GM18519 (cell line): ENCODE data around the gene SYNPR.
"Not testable (repeated sequence)": the region's sequence is repeated elsewhere in the genome, so short reads cannot be mapped to it uniquely, and the experiment has no call there.

Experiments
- ATAC-seq: cut with Tn5 transposase; IDR thresholded peaks from one replicate; pipeline ENCODE4 v1.9.1; 2021; ENCODE audit warnings: mild to moderate bottlenecking, moderate library complexity; ENCODE audit not compliant: unreplicated experiment, low FRiP score

SYNPR gene

DNA sequence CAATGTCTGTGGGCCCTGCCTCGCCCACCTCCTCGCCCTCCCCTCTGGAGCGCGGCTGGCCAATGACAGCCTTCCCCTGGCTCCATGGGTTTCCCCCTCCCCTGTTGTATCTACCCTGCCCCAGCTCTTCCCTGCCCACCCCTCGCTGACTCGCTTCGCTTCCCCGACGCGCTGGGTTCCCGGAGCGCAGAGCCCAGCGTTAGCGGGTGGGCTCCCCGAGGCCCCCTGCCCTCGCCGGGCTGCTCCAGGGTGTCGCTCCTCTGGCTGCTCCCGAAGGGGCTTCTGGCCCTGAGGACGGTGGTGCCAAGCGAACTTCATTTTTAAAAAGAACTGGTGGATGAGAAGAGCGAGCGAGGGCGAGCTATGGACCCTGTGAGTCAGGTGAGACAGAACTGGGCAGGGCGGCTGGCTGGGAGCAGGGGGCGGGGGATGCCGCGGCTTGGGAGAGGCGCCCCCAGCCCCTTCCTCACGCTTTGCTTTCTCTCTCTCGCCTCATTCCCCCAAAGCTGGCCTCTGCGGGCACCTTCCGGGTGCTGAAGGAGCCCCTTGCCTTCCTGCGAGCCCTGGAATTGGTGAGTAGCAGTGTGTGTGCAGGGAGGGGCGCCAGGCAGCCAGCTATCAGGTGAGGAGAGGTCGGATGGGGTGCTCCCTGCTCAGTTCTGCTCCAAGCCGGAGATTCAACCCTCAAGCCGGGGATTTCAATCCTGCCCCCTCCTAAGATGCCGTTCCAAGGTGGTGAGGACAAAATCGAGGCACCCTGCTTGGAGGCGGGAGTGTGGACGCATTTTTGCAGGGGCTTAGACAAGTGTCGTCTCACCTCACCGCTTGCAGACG is at the start of gene SYNPR:
Gene SYNPR, plus strand, starts transcription at position 138 of the 834 bp plus-strand sequence.
- no peak for ATAC-seq

DNA sequence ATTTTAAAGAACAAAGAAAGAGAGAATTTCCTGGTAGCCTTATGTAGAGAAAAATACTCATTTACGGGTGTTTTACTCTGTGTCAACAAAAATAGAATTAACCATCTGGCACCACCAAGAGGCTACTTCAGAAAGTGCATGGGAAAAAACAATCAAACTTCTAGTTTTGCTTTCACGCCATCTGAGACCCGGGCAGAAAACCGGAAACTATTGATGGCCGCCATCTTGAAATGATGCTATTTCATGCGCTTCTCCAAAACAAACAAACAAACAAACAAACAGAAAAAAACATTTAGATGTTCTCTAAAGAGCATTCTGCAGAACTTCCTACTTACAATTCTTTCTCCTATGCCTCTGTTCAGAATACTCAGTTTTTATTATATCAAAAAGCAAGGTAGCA is 49.4 kb upstream of the SYNPR start:
- peak; percentile 71 for ATAC-seq

DNA sequence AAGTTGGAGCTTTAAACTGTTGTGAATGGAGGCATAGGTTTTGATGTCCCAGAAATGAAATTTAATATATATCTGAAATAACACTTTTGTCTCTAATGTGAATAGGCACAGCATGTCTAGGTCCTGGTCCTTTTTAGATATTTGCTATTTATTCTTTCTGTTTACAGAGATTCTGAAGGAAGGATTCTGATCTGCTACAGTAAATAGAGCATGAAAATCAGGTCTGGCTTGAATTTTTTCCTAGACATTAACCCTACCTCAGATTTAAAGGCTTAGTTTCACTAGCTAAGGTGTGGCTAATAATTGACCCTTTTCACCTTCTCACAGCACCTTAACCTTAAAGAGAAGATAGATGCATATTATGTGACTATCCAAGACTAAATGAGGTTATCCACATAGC is 48.0 kb upstream of the SYNPR start:
- no peak for ATAC-seq

DNA sequence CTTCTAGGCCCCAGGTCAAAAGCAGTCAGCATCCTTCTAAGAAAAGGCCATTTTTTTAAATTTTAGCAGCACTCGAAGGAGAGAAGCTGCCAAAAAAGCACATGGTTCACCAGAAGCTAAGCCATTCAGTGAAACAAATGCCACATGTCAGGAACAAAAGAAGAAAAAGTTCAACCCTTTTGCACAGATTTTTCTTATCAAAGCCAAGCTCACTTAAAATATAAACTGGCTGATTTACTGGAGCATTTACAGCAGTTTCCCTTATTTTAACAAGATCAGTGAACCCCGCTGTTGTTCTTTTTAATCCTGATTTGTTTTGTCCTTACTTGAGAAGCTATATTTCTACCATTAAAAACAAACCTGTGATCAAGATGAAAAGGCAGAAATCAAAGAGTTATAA is 46.5 kb upstream of the SYNPR start:
- ATAC-seq, result no peak

DNA sequence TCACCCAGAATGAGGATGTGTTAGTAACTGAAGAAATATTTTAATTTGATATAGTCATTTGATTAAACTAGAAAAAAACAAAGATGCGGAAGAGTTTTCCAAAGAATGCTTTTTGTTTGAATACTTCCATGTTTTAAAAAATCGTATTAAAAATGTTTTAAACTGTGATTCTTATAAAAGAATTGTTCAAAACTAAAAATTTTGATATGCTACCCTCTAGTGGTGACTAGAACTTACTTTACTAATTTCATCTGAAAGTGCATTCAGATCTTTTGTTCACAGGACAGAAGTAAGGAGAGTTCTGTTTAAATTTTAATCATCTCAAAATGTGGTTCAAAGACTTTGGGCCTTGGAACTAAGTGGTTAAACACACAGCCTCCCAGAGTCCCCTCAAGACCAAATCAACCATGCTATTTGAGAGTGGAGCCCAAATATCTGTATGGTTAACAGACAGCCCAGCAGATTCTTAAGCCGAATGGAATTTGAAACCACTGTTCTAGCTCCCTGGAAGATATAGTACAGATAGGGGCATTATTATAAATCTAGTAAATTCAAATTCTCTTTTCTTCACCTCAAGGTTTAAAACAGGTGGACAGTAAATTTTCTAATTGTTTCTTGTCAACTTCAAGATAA is 45.2 kb upstream of the SYNPR start:
- ATAC-seq, result no peak

DNA sequence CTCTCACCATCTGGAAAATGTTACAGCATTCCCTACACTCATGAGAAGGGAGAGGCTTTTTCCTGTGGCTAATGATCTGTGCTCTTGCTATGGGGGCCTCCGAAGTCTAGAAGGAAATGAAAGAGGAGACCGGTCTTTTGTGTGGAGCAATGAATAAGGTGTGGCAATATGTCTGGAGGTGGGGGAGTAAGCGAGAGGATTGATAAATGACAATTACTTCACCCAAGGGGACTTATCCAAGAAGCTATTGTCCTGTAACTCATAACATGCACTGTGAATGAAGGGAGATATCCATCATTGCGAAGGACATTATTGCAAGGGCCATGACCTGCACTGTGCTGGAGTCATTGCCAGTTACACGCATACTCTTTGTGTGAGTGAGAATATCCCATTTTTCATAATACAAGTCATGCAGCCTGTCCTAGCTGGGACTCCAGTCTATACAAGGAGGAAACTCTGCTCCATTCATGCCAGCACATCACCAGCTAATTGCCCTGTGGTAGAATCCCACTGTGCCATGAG is 37.7 kb upstream of the SYNPR start:
- ATAC-seq, result no peak

DNA sequence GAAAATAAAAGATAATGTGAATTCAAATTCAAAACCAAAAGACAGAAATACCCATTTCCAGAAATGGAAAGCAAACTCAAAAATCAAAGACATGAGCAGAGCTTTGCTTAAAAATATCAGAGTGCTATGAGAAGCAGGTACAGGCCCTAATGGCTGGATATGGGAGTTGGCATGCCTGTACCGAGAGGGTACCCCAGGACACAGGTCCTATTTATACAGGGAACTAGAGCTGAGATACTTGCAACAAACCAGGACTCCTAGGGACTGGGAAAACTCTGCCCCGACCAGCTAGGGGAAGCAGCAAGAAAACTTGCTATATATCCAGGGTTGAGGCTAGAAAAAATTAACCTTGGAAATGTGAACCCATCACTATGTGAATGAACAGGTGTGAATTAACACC is 36.0 kb upstream of the SYNPR start:
- no peak for ATAC-seq

DNA sequence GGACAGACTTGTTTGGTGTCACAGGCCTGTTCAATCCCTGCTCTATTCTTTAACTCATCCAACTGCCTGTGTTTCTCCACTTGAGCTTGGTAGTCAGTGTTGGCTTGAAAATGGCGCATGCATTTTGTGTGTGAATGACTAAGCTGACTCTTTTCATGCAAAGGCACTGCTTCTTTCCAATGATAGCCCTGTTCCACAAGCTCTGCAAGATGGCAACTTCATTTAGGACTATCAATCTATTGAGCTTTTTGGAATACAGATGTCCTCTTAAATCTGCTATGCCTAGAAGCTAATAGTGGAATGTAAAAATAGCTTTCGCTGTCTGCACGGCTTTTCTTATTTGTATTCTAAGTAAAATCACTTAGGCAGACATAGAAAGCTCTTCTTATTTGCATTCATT is 33.6 kb upstream of the SYNPR start:
- no peak for ATAC-seq

DNA sequence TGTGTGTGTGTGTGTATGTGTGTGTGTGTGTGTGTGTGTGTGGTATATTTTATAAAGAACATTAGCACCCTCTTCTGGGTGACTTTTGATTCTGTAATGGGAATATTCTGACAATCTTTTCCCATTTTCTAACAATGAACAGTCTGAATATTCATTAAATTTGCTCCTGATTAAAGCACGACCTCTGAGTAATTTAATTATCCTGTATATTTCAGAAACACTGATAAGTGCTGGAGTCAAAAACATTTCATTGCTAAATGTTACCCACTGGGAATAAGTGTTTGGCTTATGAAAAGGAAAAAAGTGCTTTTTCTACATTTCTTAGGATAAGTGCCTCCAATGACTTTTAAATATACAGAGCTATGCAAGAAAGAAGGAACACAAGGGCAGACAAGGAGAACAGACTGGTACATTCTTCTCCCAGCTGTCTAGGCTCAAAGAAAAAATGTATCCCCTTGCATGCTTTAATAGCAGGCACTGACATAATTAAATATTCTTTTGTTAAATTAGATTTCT is 32.3 kb upstream of the SYNPR start:
- no peak for ATAC-seq

DNA sequence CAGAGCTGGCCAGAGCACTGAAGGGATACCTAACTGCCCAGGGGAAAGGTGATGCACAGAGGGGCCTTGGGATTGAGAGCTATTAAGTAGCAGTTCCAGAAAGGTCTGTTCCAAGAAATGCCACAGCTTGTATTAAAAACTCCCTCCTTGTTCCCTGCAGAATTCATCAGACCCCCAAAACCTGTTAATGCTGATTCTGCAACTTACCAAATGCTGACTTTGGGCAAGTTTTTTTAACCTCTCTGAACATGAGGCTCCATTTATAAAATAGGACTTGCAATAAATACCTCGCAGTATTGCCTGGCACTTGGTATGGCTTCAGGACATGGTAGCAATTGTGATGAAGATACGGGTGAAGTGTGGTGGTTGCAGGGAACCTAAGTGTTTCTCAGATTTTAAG is 30.1 kb upstream of the SYNPR start:
- no peak for ATAC-seq

DNA sequence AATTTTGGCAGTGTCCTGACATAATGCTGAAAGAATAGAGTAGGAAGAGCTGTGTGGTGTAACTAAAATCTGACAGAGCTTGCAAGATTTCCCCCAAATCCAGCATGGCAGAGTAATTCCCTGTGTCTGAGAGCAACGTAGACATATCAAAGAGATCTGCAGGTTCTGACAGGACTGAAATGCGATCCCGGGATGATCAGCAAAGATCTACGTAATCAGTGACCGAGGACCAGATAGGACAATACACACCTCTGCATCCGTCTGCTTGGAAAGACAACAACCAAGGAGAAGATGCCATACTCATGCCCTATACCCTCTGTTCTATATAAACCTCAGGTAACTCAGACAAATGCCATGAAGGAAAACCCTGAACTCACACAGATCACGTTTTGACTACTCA is 26.6 kb upstream of the SYNPR start:
- no peak for ATAC-seq

DNA sequence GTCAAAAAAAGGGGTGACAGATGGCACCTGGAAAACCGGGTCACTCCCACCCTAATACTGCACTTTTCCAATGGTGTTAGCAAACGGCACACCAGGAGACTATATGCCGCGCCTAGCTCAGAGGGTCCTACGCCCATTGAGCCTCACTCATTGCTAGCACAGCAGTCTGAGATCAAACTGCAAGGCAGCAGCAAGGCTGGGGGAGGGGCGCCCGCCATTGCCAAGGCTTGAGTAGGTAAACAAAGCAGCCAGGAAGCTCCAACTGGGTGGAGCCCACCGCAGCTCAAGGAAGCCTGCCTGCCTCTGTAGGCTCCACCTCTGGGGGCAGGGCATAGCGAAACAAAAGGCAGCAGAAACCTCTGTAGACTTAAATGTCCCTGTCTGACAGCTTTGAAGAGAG is 22.3 kb upstream of the SYNPR start:
- not testable (repeated sequence) for ATAC-seq

DNA sequence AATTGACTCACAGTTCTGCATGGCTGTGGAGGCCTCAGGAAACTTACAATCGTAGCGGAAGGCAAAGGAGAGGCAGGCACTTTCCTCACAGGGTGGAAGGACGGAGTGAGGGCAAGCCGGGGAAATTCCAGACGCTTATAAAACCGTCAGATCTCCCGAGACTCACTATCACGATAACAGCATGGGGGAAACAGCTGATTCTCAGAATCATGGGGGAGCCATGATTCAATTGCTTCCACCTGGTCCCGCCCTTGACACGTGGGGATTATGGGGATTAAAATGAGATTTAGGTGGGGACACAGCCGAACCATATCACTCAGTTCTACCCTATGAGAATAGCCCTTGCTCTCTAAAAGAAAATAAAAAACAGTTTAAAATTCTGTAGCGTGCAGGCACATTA is 13.4 kb upstream of the SYNPR start:
- no peak for ATAC-seq

DNA sequence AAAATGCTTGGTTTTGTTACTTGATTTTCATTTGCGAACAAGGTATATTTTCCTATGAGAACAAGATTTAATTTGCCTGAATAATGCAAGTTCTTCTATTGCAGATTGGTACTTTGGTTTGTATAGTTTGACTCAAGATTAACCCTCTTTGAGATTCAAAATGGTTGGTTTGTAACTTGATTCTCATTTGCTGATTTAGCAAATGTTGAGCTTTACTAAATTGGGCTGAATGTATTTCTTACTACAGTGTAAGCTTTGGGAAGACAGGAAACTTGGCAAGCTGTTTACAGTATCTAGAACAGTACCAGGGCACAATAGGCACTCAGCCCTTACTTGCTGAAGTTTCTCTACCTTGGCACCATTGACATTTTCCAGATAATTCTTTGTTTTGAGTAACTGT is 3.7 kb upstream of the SYNPR start:
- no peak for ATAC-seq

DNA sequence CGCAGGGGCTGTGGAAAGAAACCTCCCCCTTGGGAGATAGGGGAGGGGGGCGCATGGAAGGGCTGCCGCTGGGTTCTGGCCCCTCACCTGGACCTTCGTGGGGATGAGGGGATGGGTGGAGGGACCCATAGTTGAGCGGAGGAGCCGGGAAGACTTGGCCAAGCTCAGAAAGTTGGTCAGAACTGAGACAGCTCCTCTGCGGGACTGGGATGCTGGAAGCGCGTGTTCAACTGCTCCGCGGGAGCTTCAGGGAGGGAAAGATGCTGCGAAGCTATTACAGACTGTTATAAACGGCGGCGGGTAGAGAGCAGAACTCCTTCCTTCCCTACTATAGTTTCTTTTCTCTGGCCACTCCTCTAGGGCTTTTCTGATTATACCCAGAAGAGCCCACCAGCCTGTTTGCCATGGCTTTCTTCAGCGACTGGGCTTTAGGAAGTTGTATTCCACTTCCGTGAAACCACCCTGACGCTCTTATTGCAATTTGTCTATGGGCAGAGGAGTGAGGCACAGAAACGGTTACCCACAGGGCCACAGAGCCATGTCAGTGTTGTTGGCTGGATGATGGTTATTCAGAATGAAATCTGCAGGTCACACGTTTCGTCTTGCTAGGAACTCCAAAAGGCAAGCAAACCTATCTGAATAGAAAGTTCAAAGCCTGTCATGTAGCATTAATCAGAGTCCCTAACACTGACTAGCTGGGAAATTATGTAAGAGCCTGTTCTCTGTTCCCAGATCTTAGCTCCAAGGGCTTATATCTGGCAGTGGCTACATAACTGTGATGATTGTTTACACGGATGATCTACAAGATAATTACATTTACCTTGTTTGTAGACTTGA is 1.1 kb downstream of the SYNPR start:
- no peak for ATAC-seq

DNA sequence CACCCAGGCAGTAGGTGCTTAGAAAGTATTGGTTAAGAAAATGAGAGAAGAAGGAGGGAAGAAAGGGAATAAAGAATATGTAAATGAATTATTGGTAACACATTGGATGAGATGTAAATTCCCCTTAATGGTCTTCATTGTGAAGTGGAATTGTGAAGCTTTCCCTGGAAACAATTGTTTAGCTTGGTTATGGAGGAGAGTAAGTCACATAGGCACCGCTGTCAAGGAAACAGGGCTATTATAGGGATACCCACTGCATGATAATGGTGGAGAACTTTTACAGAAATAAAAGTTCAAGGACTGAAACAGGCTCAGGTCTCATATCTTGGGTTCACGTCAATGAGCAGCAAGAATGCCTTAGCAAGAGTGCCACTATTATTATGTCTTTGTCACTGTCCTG is 9.5 kb downstream of the SYNPR start:
- ATAC-seq, result no peak

DNA sequence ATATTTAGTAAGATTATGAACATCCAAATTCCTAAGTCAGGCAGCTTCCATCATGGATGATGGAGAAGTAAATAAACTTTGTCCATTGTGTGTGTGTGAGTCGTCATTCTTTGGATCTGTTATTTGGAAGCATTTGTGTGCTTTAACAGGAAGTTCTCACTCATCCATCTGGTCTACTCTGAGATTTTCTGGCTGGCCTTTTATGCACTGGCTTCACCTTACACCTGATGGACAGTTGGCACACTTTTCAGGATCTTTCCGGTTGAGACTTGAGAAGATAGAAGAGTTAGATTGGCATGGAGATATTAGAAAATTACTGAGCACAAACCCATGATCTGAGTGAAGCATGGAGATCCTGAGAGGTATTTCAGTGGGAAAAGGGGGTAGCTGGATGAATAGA is 12.6 kb downstream of the SYNPR start:
- no peak for ATAC-seq

DNA sequence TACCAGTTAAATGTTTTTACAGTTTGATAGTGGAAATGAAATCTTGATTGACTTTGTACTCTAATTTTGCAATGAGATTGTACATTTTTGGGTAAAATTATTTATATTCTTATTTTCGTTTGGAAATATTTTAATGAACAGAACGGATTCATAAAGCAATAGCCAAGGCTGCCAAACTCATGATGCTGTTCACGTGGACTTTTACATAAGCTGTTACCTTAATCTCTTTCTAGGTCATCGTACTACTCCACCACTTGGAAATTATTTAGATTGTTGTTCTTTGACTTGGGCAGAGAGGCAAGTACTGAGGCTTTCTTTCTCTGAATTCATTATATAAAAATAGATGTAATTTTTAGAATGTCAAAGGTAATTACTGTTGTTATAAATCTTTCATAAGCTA is 16.2 kb downstream of the SYNPR start:
- no peak for ATAC-seq

DNA sequence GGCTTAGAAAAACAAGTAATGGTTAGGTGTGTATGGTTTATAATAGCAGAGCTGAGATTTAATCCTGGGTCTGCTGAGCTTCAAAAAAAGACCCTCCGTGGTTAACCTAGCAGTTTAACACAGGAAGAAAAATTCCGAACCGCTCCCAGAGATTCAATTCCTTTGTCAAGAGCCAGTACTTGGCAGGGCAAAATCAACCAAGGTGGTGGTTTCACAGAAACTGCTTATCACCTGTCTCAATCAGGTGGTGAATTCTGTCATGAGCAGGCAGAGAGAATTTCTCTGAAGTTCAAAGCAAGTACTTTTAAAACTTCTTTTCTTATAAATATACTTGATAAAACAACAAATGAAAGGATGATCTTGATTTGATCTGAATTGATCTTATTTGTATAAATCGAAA is 17.2 kb downstream of the SYNPR start:
- ATAC-seq, result no peak

DNA sequence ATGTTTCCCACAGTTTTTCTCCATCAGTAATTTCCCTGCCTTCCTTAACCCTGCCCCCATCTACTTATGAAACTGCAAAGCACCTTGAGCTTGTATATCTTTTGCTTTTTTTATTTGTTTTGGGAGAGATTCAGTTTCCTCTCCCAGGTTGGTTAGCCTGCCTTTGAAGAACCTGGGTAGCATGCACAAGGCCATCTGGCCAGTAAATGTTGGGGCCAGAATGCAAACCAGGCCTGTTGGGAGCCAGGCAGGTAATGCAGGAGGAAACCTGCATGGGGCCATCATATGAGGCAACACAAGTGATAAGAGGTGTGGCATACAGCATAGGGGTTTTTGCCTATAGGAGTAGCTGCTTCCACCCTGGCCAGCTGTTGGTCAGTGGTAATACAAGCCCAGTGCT is 17.7 kb downstream of the SYNPR start:
- ATAC-seq, result no peak

DNA sequence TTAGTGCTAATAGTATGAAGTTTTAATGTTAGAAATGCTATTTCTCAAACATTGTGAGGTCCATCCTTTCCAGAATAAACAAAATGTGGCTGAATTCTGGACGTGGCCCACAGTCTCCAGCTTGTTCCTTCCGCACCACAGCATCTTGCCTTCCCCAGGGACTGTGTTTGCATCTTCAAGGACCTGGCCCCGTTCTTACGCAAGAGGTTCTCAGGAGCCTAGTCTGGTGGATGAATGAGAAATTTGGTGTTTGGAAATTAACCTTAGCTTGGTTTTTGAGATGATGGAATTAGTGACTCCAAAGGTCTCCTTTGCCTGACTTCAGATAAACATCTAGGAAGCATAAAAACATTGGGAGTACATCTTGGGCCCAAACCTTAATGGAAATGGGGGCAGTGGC is 18.1 kb downstream of the SYNPR start:
- ATAC-seq, result no peak
